GM12865 (cell line): ENCODE results near the gene WFDC12.

Source experiments
- DNase-seq: peaks from one replicate; pipeline ENCODE4 v3.0.0; 2010; ENCODE audit warnings: low read depth
- H3K4me3 ChIP-seq: 2 replicates; pipeline ENCODE4 v1.5.1; 2011; ENCODE audit warnings: mild to moderate bottlenecking, low read depth, low read length, control low read depth
- TF ChIP-seq, protein P1 (sequence below): IDR thresholded peaks from 2 replicates; pipeline ENCODE4 v1.5.1; 2011; ENCODE audit warnings: low read length, control low read depth, low read depth, inconsistent platforms; ENCODE audit not compliant: insufficient read depth; ENCODE audit errors: missing control alignments

The WFDC12 gene

GRCh38 chr20:45138561-45139300, 14.5 kb upstream of the WFDC12 start:
- peak; percentile 68 for DNase-seq
- TF ChIP-seq, protein P1, sequence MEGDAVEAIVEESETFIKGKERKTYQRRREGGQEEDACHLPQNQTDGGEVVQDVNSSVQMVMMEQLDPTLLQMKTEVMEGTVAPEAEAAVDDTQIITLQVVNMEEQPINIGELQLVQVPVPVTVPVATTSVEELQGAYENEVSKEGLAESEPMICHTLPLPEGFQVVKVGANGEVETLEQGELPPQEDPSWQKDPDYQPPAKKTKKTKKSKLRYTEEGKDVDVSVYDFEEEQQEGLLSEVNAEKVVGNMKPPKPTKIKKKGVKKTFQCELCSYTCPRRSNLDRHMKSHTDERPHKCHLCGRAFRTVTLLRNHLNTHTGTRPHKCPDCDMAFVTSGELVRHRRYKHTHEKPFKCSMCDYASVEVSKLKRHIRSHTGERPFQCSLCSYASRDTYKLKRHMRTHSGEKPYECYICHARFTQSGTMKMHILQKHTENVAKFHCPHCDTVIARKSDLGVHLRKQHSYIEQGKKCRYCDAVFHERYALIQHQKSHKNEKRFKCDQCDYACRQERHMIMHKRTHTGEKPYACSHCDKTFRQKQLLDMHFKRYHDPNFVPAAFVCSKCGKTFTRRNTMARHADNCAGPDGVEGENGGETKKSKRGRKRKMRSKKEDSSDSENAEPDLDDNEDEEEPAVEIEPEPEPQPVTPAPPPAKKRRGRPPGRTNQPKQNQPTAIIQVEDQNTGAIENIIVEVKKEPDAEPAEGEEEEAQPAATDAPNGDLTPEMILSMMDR = peak; percentile 80
- H3K4me3 ChIP-seq = no peak overlapping the region

GRCh38 chr20:45136911-45137310, 12.6 kb upstream of the WFDC12 start:
- DNase-seq = no peak
- no peak overlapping the region for H3K4me3 ChIP-seq
- TF ChIP-seq, protein P1 = no peak

DNA sequence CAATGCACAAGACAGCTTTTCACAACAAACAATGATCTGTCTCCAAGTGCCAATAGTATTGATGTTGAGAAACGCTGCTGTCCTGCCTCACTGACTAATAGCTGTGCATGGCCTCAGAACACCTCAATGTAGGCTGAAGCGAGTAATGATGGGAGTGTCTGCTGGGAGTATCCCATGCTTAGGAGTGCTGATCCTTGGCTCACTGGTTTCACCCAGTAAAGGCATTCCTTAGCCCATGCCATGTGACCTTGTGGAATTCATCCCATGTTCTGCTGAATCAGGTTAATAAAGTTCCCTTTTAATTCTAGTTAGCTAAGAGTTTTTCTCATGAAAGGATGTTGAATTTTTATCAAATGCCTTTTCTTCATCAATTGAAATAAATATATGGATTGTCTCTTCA, 3.8 kb upstream of the WFDC12 start:
- DNase-seq = no peak
- H3K4me3 ChIP-seq = no peak overlapping the region
- TF ChIP-seq, protein P1 = no peak

DNA sequence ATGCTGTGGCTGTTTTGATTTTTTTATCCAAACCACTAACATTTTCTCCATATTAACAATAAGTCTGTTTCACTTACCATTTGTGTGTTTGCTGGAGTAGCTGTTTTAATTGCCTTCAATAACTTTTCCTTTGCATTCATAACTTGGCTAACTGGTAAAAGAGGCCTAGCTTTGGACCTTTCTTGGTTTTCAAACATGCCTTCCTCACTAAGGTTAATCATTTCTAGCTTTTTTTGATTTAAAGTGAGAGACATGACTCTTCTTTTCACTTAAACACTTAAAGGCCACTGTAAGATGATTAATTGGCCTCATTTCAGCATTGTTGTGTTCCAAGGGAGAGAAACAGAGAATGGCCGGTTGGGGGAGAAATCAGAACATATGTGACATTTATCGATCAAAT, 2.9 kb downstream of the WFDC12 start:
- no peak for DNase-seq
- no peak overlapping the region for H3K4me3 ChIP-seq
- TF ChIP-seq, protein P1 = no peak

- no peak overlapping the region for H3K4me3 ChIP-seq
- no peak for DNase-seq
- TF ChIP-seq, protein P1 = no peak
Observed at GRCh38 chr20:45119556-45120266, 4.6 kb downstream of the WFDC12 start.

- DNase-seq = no peak
- TF ChIP-seq, protein P1 = no peak
- no peak overlapping the region for H3K4me3 ChIP-seq
Observed at GRCh38 chr20:45118028-45118427, 6.2 kb downstream of the WFDC12 start.
